BLaER1 treated with 17β-estradiol and CSF1 and Interleukin-3, amounts not matched to agents 10 nM and 100 nM (cell line): ENCODE data around the gene SLC6A19.

Experiments used
- H3K27ac ChIP-seq, 11 experiments: shearing (Covaris generic); formaldehyde crosslinking; 2 replicates each; pipeline ENCODE4 v1.8.1; 2022
- H3K27me3 ChIP-seq, 11 experiments: shearing (Covaris generic); formaldehyde crosslinking; 2 replicates each; pipeline ENCODE4 v1.8.1; 2022
- H3K36me3 ChIP-seq, 11 experiments: shearing (Covaris generic); formaldehyde crosslinking; 2 replicates each; pipeline ENCODE4 v1.8.1; 2022
- H3K4me1 ChIP-seq, 10 experiments: shearing (Covaris generic); formaldehyde crosslinking; 2 replicates each; pipeline ENCODE4 v1.8.1; 2022
- H3K4me2 ChIP-seq, 11 experiments: shearing (Covaris generic); formaldehyde crosslinking; 2 replicates each; pipeline ENCODE4 v1.8.1; 2022
- H3K4me3 ChIP-seq, 10 experiments: shearing (Covaris generic); formaldehyde crosslinking; 2 replicates each; pipeline ENCODE4 v1.8.1; 2022
- H3K9ac ChIP-seq, 11 experiments: shearing (Covaris generic); formaldehyde crosslinking; 2 replicates each; pipeline ENCODE4 v1.8.1; 2022
- H3K9me3 ChIP-seq, 11 experiments: shearing (Covaris generic); formaldehyde crosslinking; replicated peaks in 1 of 11; 2 replicates each; pipeline ENCODE4 v1.8.1; 2022
- H4K20me1 ChIP-seq, 11 experiments: shearing (Covaris generic); formaldehyde crosslinking; 2 replicates each; pipeline ENCODE4 v1.8.1; 2022
- Cebpa-rat ChIP-seq, 11 experiments: shearing (Covaris generic); IDR thresholded peaks; 2 replicates each; pipeline ENCODE4 v1.8.1; 2022

SLC6A19 gene

GRCh38 chr5:1205255-1206180 lies 4.1 kb downstream of the SLC6A19 start:
- Histone ChIP-seq H4K20me1 (peaks cover 0 to 77% (median 0%) of the 10 kb centered on the region in 11 experiments; a peak in 10 of 22 replicates), H3K27me3 (peaks cover 4 to 31% (median 11%) of the 10 kb centered on the region in 11 experiments; a peak in 14 of 22 replicates), H3K36me3 (no peaks in the 10 kb centered on the region), H3K4me1 (peaks cover 0 to 21% (median 7%) of the 10 kb centered on the region in 10 experiments; a peak in 8 of 20 replicates), H3K27ac (no peak overlapping the region), H3K9ac (no peak overlapping the region), H3K9me3 (no peaks in the 10 kb centered on the region), H3K4me3 (no peak overlapping the region), H3K4me2 (no peak overlapping the region)
- no peak for TF ChIP-seq Cebpa-rat (IDR thresholded peaks at IDR 0.05)

- H3K4me2 ChIP-seq, result no peak overlapping the region
- no peaks in the 10 kb centered on the region for H3K36me3 ChIP-seq
- H3K4me3 ChIP-seq, result no peak overlapping the region
- peaks cover 0 to 75% (median 0%) of the 10 kb centered on the region in 11 experiments; a peak in 10 of 22 replicates for H4K20me1 ChIP-seq
- H3K27me3 ChIP-seq, result peaks cover 0 to 18% (median 0%) of the 10 kb centered on the region in 11 experiments; a peak in 9 of 22 replicates
- peaks cover 0 to 16% (median 2%) of the 10 kb centered on the region in 10 experiments; a peak in 7 of 20 replicates for H3K4me1 ChIP-seq
- TF ChIP-seq Cebpa-rat (IDR thresholded peaks at IDR 0.05), result no peak
- H3K9me3 ChIP-seq, result no peaks in the 10 kb centered on the region
- H3K27ac ChIP-seq, result no peak overlapping the region
- H3K9ac ChIP-seq, result no peak overlapping the region
These were observed 5.4 kb downstream of the SLC6A19 start for GRCh38 chr5:1206521-1207412.

GRCh38 chr5:1207555-1207954 lies 6.2 kb downstream of the SLC6A19 start:
- Histone ChIP-seq H3K27ac (no peak overlapping the region), H3K36me3 (no peaks in the 10 kb centered on the region), H3K4me1 (peaks cover 0 to 12% (median 0%) of the 10 kb centered on the region in 10 experiments; a peak in 6 of 20 replicates), H3K9me3 (no peaks in the 10 kb centered on the region), H3K4me3 (no peak overlapping the region), H4K20me1 (peaks cover 0 to 73% (median 0%) of the 10 kb centered on the region in 11 experiments; a peak in 9 of 22 replicates), H3K27me3 (peaks cover 0 to 18% (median 0%) of the 10 kb centered on the region in 11 experiments; a peak in 9 of 22 replicates), H3K9ac (no peak overlapping the region), H3K4me2 (no peak overlapping the region)
- TF ChIP-seq Cebpa-rat (IDR thresholded peaks at IDR 0.05), result no peak

DNA sequence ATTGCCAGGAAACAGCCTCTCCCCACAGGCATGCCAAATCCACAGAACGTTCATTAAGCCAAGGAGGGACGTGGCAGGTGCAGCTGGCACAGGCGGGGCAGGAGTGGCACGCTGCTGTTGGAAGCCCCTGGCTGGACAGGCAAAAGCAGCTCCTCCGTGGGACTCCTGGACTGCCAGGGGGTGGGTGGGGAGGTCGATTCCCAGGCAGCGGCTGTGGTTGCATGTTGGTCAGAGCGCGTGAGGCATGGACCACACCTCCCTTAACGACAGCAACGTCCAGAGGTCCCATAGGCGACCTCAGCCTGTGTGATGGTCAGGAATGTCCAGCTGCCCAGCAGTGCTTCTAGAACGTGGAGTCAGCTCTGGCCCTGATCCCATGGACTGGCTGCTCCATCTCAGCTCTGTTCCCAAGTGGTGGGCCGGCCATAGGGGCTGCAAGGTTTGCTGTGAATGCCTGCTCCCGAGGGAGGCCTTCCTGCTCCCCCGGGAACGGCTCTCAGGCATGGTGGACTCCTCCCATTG lies 6.9 kb downstream of the SLC6A19 start:
- no peak for TF ChIP-seq Cebpa-rat (IDR thresholded peaks at IDR 0.05)
- Histone ChIP-seq H3K4me1 (peaks cover 0 to 8% (median 0%) of the 10 kb centered on the region in 10 experiments; a peak in 2 of 20 replicates), H3K27ac (no peak overlapping the region), H3K9ac (no peak overlapping the region), H3K27me3 (peaks cover 0 to 18% (median 0%) of the 10 kb centered on the region in 11 experiments; a peak in 9 of 22 replicates), H3K4me3 (no peak overlapping the region), H3K36me3 (no peaks in the 10 kb centered on the region), H4K20me1 (peaks cover 0 to 66% (median 0%) of the 10 kb centered on the region in 11 experiments; a peak in 9 of 22 replicates), H3K4me2 (no peak overlapping the region), H3K9me3 (no peaks in the 10 kb centered on the region)

DNA sequence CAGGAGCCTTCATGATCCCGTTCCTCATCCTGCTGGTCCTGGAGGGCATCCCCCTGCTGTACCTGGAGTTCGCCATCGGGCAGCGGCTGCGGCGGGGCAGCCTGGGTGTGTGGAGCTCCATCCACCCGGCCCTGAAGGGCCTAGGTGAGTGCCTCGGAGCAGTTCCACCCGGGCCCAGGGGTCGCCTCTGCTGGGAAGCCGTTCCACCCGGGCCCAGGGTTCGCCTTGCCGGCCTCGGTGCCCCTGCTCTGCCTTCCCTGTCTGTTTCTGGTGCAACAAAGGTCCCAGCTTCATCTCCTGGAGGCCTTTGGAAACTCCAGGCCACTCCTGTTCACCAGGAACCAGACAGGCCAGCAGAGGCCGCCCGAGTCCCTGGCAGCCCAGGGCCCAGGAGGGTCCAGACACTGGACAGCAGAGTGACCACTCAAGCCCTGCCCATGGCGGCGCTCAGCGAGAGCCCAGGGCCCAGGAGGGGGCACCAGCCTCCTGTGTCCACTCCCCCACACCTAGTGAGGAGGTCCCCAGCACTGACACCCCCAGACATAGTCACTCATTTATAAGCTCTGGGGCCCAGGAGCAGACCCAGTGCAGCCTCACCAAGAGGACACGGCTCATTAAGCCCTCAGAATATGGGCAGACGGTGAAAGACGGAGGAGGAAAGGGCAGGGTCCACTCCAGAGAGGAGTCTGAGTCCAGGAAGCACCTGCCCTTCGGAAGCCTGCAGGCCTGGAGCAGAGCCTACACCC lies 7.5 kb downstream of the SLC6A19 start:
- Histone ChIP-seq H3K4me3 (no peak overlapping the region), H3K36me3 (no peaks in the 10 kb centered on the region), H3K9ac (no peak overlapping the region), H3K4me2 (no peak overlapping the region), H3K4me1 (peaks cover 0 to 8% (median 0%) of the 10 kb centered on the region in 10 experiments; a peak in 2 of 20 replicates), H4K20me1 (peaks cover 0 to 59% (median 0%) of the 10 kb centered on the region in 11 experiments; a peak in 7 of 22 replicates), H3K27me3 (peaks cover 0 to 18% (median 0%) of the 10 kb centered on the region in 11 experiments; a peak in 9 of 22 replicates), H3K9me3 (no peaks in the 10 kb centered on the region), H3K27ac (no peak overlapping the region)
- TF ChIP-seq Cebpa-rat (IDR thresholded peaks at IDR 0.05), result no peak

- no peak for TF ChIP-seq Cebpa-rat (IDR thresholded peaks at IDR 0.05)
- Histone ChIP-seq H3K9ac (no peak overlapping the region), H3K27me3 (peaks cover 0 to 18% (median 0%) of the 10 kb centered on the region in 11 experiments; a peak in 9 of 22 replicates), H3K9me3 (no peaks in the 10 kb centered on the region), H3K4me2 (no peak overlapping the region), H3K4me1 (peaks cover 0 to 8% (median 0%) of the 10 kb centered on the region in 10 experiments; a peak in 2 of 20 replicates), H4K20me1 (peaks cover 0 to 59% (median 0%) of the 10 kb centered on the region in 11 experiments; a peak in 7 of 22 replicates), H3K27ac (no peak overlapping the region), H3K36me3 (no peaks in the 10 kb centered on the region), H3K4me3 (no peak overlapping the region)
These were observed 8.1 kb downstream of the SLC6A19 start for GRCh38 chr5:1209489-1209852.

- Histone ChIP-seq H3K4me2 (no peak overlapping the region), H4K20me1 (peaks cover 0 to 57% (median 0%) of the 10 kb centered on the region in 11 experiments; a peak in 6 of 22 replicates), H3K27me3 (peaks cover 0 to 18% (median 0%) of the 10 kb centered on the region in 11 experiments; a peak in 9 of 22 replicates), H3K9me3 (peaks cover 0 to under 1% (median 0%) of the 10 kb centered on the region in 11 experiments; a peak in 1 of 22 replicates), H3K9ac (no peak overlapping the region), H3K4me3 (no peak overlapping the region), H3K4me1 (peaks cover 0 to 12% (median 4%) of the 10 kb centered on the region in 10 experiments; a peak in 10 of 20 replicates), H3K27ac (no peak overlapping the region), H3K36me3 (no peaks in the 10 kb centered on the region)
- TF ChIP-seq Cebpa-rat (IDR thresholded peaks at IDR 0.05), result no peak
These were observed 8.7 kb downstream of the SLC6A19 start for GRCh38 chr5:1209896-1210776.
